Testis (tissue), 2 donors: ENCODE results near the gene KRT7.

Experiments
- POLR2A ChIP-seq: fragments of 450-650 bp; IDR thresholded peaks from one replicate; pipeline ENCODE4 v1.6.1; 2017; ENCODE audit warnings: antibody characterized with exemption, mild to moderate bottlenecking, moderate library complexity
- TF ChIP-seq, protein P1 (sequence below), 3 experiments: fragments of 450-650 bp in 2 of 3; fragments of 200-600 bp in 1 of 3; sonication (generic) in 1 of 3; IDR thresholded peaks; one replicate each; pipeline ENCODE4 v1.5.1; 2016 to 2019; ENCODE audit warnings: antibody characterized with exemption in 3 of 3, mild to moderate bottlenecking in 2 of 3, moderate library complexity in 1 of 3

GRCh38 chr12:52242442-52243258 lies 9.6 kb downstream of the KRT7 start:
- TF ChIP-seq, protein P1, sequence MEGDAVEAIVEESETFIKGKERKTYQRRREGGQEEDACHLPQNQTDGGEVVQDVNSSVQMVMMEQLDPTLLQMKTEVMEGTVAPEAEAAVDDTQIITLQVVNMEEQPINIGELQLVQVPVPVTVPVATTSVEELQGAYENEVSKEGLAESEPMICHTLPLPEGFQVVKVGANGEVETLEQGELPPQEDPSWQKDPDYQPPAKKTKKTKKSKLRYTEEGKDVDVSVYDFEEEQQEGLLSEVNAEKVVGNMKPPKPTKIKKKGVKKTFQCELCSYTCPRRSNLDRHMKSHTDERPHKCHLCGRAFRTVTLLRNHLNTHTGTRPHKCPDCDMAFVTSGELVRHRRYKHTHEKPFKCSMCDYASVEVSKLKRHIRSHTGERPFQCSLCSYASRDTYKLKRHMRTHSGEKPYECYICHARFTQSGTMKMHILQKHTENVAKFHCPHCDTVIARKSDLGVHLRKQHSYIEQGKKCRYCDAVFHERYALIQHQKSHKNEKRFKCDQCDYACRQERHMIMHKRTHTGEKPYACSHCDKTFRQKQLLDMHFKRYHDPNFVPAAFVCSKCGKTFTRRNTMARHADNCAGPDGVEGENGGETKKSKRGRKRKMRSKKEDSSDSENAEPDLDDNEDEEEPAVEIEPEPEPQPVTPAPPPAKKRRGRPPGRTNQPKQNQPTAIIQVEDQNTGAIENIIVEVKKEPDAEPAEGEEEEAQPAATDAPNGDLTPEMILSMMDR (IDR thresholded peaks at IDR 0.05) = no peak
- no peak for TF ChIP-seq POLR2A
